ENCODE results near the gene ARHGAP19.

Gene ARHGAP19

GRCh38 chr10:97190450-97190849 lies 102.0 kb downstream of the ARHGAP19 start:
- no peak for DNase-seq

- DNase-seq = no peak
Observed at GRCh38 chr10:97188261-97188711, 104.2 kb downstream of the ARHGAP19 start.

GRCh38 chr10:97186911-97187310 lies 105.5 kb downstream of the ARHGAP19 start:
- no peak for DNase-seq

GRCh38 chr10:97185326-97186058 lies 106.9 kb downstream of the ARHGAP19 start, which contains the start of gene SLIT1:
SLIT1 (minus strand) TSS chr10:97185959; CDS start chr10:97185674, 285 bp downstream.
- no peak for DNase-seq

GRCh38 chr10:97184971-97185325 lies 107.5 kb downstream of the ARHGAP19 start:
- no peak for DNase-seq

GRCh38 chr10:97183314-97183713 lies 109.1 kb downstream of the ARHGAP19 start:
- no peak for DNase-seq

- no peak for DNase-seq
Observed at GRCh38 chr10:97182288-97182990, 110.0 kb downstream of the ARHGAP19 start.

- no peak for DNase-seq
Observed at GRCh38 chr10:97180986-97181385, 111.5 kb downstream of the ARHGAP19 start.

GRCh38 chr10:97180363-97180755 lies 112.1 kb downstream of the ARHGAP19 start:
- DNase-seq = no peak

GRCh38 chr10:97179731-97180362 lies 112.6 kb downstream of the ARHGAP19 start:
- no peak for DNase-seq

GRCh38 chr10:97179311-97179710 lies 113.1 kb downstream of the ARHGAP19 start:
- no peak for DNase-seq

- no peak for DNase-seq
Observed at GRCh38 chr10:97178074-97178473, 114.4 kb downstream of the ARHGAP19 start.

GRCh38 chr10:97176226-97176625 lies 116.2 kb downstream of the ARHGAP19 start:
- DNase-seq = no peak

GRCh38 chr10:97175586-97175985 lies 116.9 kb downstream of the ARHGAP19 start:
- no peak for DNase-seq

- no peak for DNase-seq
Observed at GRCh38 chr10:97174941-97175340, 117.5 kb downstream of the ARHGAP19 start.

GRCh38 chr10:97174276-97174775 lies 118.1 kb downstream of the ARHGAP19 start:
- DNase-seq = no peak

- DNase-seq = no peak
Observed at GRCh38 chr10:97173036-97173435, 119.4 kb downstream of the ARHGAP19 start.
